HepG2 (cell line): Measurements from ENCODE around the gene HDAC4. TPM values are rescaled to one million over a fixed set of nuclear protein-coding genes. Genes with fewer than 3 reads are reported as not detected.

Experiments used
- ATAC-seq: fragments of 200-7000 bp; cut with Tn5 transposase; 3 replicates; pipeline ENCODE4 v1.9.1; 2020; ENCODE audit warnings: mild to moderate bottlenecking, moderate library complexity
- BruUV-seq: library from RNA; stranded (reverse); fragments of 400-500 nt; replicated peaks from 2 replicates; lab custom pipeline; 2021; lab: Mats Ljungman, UMichigan
- CTCF ChIA-PET: fragments of 300-600 bp; formaldehyde crosslinking; extraction: SDS; loops from one replicate; lab custom pipeline; 2021; ENCODE audit warnings: low total read pairs, inconsistent platforms, low intra/inter-chr PET ratio; lab: Yijun Ruan, JAX
- POLR2A ChIA-PET: fragments of 350-600 bp; sonication (Branson Sonifier 250); formaldehyde crosslinking; loops from one replicate; lab custom pipeline; 2020; ENCODE audit warnings: antibody characterized with exemption, inconsistent platforms; lab: Yijun Ruan, JAX
- DNase-seq: peaks from one replicate; pipeline ENCODE4 v3.0.0-alpha.2; 2015; ENCODE audit warnings: low spot score
- FAIRE-seq: peaks from 3 replicates; lab custom pipeline; 2011; peaks lifted over from hg19 to GRCh38; lab: Jason Lieb, UNC
- H2AFZ ChIP-seq: one replicate; pipeline ENCODE4 v1.6.1; 2011; ENCODE audit warnings: low read length, inconsistent platforms
- H3K27ac ChIP-seq: fragments of 300-600 bp; 3 replicates; pipeline ENCODE4 v1.8.0; 2011; ENCODE audit warnings: mixed run types, mild to moderate bottlenecking, mixed read lengths, low read length, inconsistent platforms; ENCODE audit not compliant: insufficient read depth; ENCODE audit errors: extremely low read length
- H3K27me3 ChIP-seq, 2 experiments: fragments of 200-600 bp in 1 of 2; 2 replicates in 1 of 2; 3 replicates in 1 of 2; pipeline versions ENCODE4 v1.6.0 to v1.8.0; 2011; ENCODE audit warnings: low read length in 2 of 2, mild to moderate bottlenecking in 2 of 2, moderate library complexity in 2 of 2, inconsistent platforms in 1 of 2; ENCODE audit not compliant: insufficient read depth in 2 of 2, control insufficient read depth in 1 of 2
- H3K36me3 ChIP-seq, 2 experiments: fragments of 200-600 bp in 1 of 2; replicated peaks in 1 of 2; 2 replicates in 1 of 2; 3 replicates in 1 of 2; pipeline versions ENCODE4 v1.5.1 to v1.8.0; 2011; ENCODE audit warnings: low read length in 2 of 2, inconsistent platforms in 1 of 2; ENCODE audit not compliant: insufficient read depth in 2 of 2, control insufficient read depth in 1 of 2
- H3K4me1 ChIP-seq: 2 replicates; pipeline ENCODE4 v1.5.1; 2012; ENCODE audit warnings: low read length, inconsistent platforms; ENCODE audit not compliant: insufficient read depth
- H3K4me2 ChIP-seq: 2 replicates; pipeline ENCODE4 v1.6.0; 2011; ENCODE audit warnings: low read depth, low read length, inconsistent platforms
- H3K4me3 ChIP-seq, 3 experiments: fragments of 200-600 bp in 1 of 3; sonication (generic), shearing (Covaris generic) in 1 of 3; replicated peaks in 1 of 3; 2 replicates each; pipeline ENCODE4 v1.5.1; 2011 to 2016; ENCODE audit warnings: low read length in 3 of 3, inconsistent platforms in 2 of 3, low read depth in 2 of 3, mild to moderate bottlenecking in 2 of 3, control low read depth in 1 of 3, mixed read lengths in 1 of 3; ENCODE audit not compliant: insufficient read depth in 1 of 3
- H3K79me2 ChIP-seq: one replicate; pipeline ENCODE4 v1.6.1; 2011; ENCODE audit warnings: low read length, inconsistent platforms; ENCODE audit not compliant: insufficient read depth
- H3K9ac ChIP-seq: 2 replicates; pipeline ENCODE4 v1.6.0; 2011; ENCODE audit warnings: mild to moderate bottlenecking, low read depth, low read length, inconsistent platforms; ENCODE audit not compliant: insufficient read depth
- H3K9me3 ChIP-seq: 2 replicates; pipeline ENCODE4 v1.5.1; 2012; ENCODE audit warnings: mild to moderate bottlenecking, low read length
- H4K20me1 ChIP-seq: 2 replicates; pipeline ENCODE4 v1.6.0; 2011; ENCODE audit warnings: inconsistent platforms, mild to moderate bottlenecking, low read length, moderate library complexity; ENCODE audit not compliant: insufficient read depth
- ARHGAP35 ChIP-seq: sonication (generic); formaldehyde crosslinking; IDR thresholded peaks from 2 replicates; pipeline ENCODE4 v1.9.0; 2022; ENCODE audit warnings: mild to moderate bottlenecking, inconsistent platforms, moderate library complexity, missing genetic modification reagents, borderline replicate concordance
- ARNT2 ChIP-seq: sonication (generic); formaldehyde crosslinking; IDR thresholded peaks from 2 replicates; pipeline ENCODE4 v1.8.0; 2022; ENCODE audit warnings: mild to moderate bottlenecking, low read depth, missing genetic modification reagents, moderate library complexity
- CREB1 ChIP-seq, 2 experiments: fragments of 450-650 bp in 1 of 2; IDR thresholded peaks; 2 replicates each; pipeline ENCODE4 v1.6.1; 2016 to 2017; ENCODE audit warnings: control low read depth in 1 of 2, mild to moderate bottlenecking in 1 of 2, missing compliant biosample characterization in 1 of 2, missing genetic modification characterization in 1 of 2
- MLX ChIP-seq: IDR thresholded peaks from 2 replicates; pipeline ENCODE4 v1.6.1; 2016
- MZF1 ChIP-seq: sonication (generic); formaldehyde crosslinking; IDR thresholded peaks from 2 replicates; pipeline ENCODE4 v1.8.1; 2023; ENCODE audit warnings: mild to moderate bottlenecking, missing genetic modification reagents, borderline replicate concordance
- NFKB2 ChIP-seq: sonication (generic); formaldehyde crosslinking; IDR thresholded peaks from 2 replicates; pipeline ENCODE4 v1.4.0; 2020; ENCODE audit warnings: missing genetic modification reagents, borderline replicate concordance
- RFXAP ChIP-seq: sonication (generic); formaldehyde crosslinking; IDR thresholded peaks from 2 replicates; pipeline ENCODE4 v1.4.0; 2020; ENCODE audit warnings: missing genetic modification reagents, borderline replicate concordance
- ZKSCAN8 ChIP-seq: IDR thresholded peaks from 2 replicates; pipeline ENCODE4 v1.6.1; 2016; ENCODE audit warnings: borderline replicate concordance, missing genetic modification reagents, missing compliant biosample characterization
- ZMYM2 ChIP-seq: sonication (generic); formaldehyde crosslinking; IDR thresholded peaks from 2 replicates; pipeline ENCODE4 v1.8.0; 2022; ENCODE audit warnings: mild to moderate bottlenecking, missing genetic modification reagents
- ZNF615 ChIP-seq: sonication (generic); formaldehyde crosslinking; IDR thresholded peaks from 2 replicates; pipeline ENCODE4 v1.5.0; 2020; ENCODE audit warnings: mild to moderate bottlenecking, missing genetic modification reagents, borderline replicate concordance
- ZNF782 ChIP-seq: sonication (generic); formaldehyde crosslinking; IDR thresholded peaks from 2 replicates; pipeline ENCODE4 v1.4.0; 2020; ENCODE audit warnings: missing genetic modification reagents, mild to moderate bottlenecking, borderline replicate concordance
- WGBS: methylation state at CpG from one replicate; pipeline ENCODE4 v1.1.6; 2017; ENCODE audit warnings: low lambda C conversion rate; 5-methylcytosine and 5-hydroxymethylcytosine counted together
- in situ Hi-C: cut with HindIII; loops from 2 replicates; pipeline ENCODE4 v1.10.0; 2017; ENCODE audit warnings: low pct_unique_long_range_greater_than_20kb; ENCODE audit not compliant: extremely low pct_ligation_motif_present
- intact Hi-C: fragments of 100-400 bp; cut with micrococcal nuclease; formaldehyde crosslinking; loops from one replicate; pipeline ENCODE4 v1.10.0; 2022; ENCODE audit not compliant: unreplicated experiment
- polyA plus RNA-seq, 8 experiments: library from polyadenylated mRNA; depleted of rRNA in 3 of 8; stranded (reverse) in 7 of 8; unstranded in 1 of 8; fragments of >200 nt; fragmentation: Illumina TruSeq in 4 of 8; extraction: Trizol in 4 of 8; gene quantifications; 2 replicates each; pipeline versions ENCODE4 v1.2.1 to v1.2.3, GENCODE V29; 2011 to 2016; ENCODE audit warnings: low read depth in 4 of 8, missing spikeins in 1 of 8, mixed read lengths in 1 of 8; ENCODE audit not compliant: insufficient read depth in 1 of 8
- total RNA-seq, 5 experiments: library from RNA; depleted of rRNA; stranded (reverse); fragments of >200 nt; fragmentation: Illumina TruSeq; extraction: Trizol; gene quantifications; 2 replicates each; pipeline ENCODE4 v1.2.3, GENCODE V29; 2016; ENCODE audit warnings: low read depth in 1 of 5
- TF ChIP-seq, protein P1 (sequence below): sonication (generic); formaldehyde crosslinking; IDR thresholded peaks from 2 replicates; pipeline ENCODE4 v1.4.0; 2020; ENCODE audit warnings: mild to moderate bottlenecking, missing genetic modification reagents

HDAC4 gene
- total and polyA plus RNA-seq, 2 of the 13 experiments (the other 11 are each of a cell fraction or from before 2014, with no cell fraction given), result 10.1 to 11.5 TPM

- H4K20me1 ChIP-seq, result peaks cover 47% of the 10 kb centered on the region; the same call in 1 of the 2 replicates
- in situ Hi-C loops, result no loop called here
- POLR2A ChIA-PET, result no interaction called here
- no TSS peak for BruUV-seq
- H3K27ac ChIP-seq, result no peak overlapping the region
- 96% methylated on average over 20 of the region's 25 CpGs for WGBS
- 0 out of 2 replicates have a peak, but pooled peaks have one; percentile 22 for TF ChIP-seq NFKB2 (CRISPR knock-in tag)
- no peak for TF ChIP-seq ZNF782 (CRISPR knock-in tag)
- intact Hi-C loops, result no loop called here
- CTCF ChIA-PET, result no interaction called here
- no peaks in the 10 kb centered on the region for H3K27me3 ChIP-seq
- no peak overlapping the region for H3K9ac ChIP-seq
- no peak overlapping the region for H2AFZ ChIP-seq
- no peak overlapping the region for H3K4me3 ChIP-seq
- ATAC-seq, result no peak
- H3K4me1 ChIP-seq, result no peaks in the 10 kb centered on the region
- no peaks in the 10 kb centered on the region for H3K36me3 ChIP-seq
- H3K9me3 ChIP-seq, result no peaks in the 10 kb centered on the region
- DNase-seq, result no peak
- peaks cover 31% of the 10 kb centered on the region for H3K79me2 ChIP-seq
- H3K4me2 ChIP-seq, result no peak overlapping the region
- no peak for FAIRE-seq
Observed at GRCh38 chr2:239306274-239307220, 94.3 kb downstream of the HDAC4 start.

DNA sequence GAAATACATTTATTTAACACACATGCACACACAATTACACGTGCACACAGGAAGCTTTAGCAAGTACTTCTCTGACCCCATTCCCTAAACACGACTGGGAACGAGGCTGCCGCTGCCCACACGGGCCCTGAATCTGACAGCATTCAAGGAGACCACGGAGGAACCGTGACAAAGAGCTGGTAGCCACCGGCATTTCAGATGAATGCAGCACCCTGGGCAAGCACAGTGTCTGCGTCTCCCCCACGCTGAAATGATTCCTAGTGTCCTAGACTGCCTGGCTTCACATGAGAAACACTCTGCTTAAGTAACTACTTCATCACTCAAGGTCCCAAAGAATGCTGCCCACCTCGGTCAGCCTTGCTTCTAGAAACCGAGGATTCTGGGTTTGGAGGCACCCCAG, 95.0 kb downstream of the HDAC4 start:
- in situ Hi-C loops, result no loop called here
- Histone ChIP-seq H3K4me2 (no peak overlapping the region), H3K9me3 (no peaks in the 10 kb centered on the region), H3K4me3 (no peak overlapping the region), H3K79me2 (peaks cover 26% of the 10 kb centered on the region), H3K27me3 (no peaks in the 10 kb centered on the region), H3K36me3 (no peaks in the 10 kb centered on the region), H3K9ac (no peak overlapping the region), H2AFZ (no peak overlapping the region), H4K20me1 (peaks cover 51% of the 10 kb centered on the region; the same call in 1 of the 2 replicates), H3K27ac (no peak overlapping the region), H3K4me1 (peaks cover 2% of the 10 kb centered on the region)
- intact Hi-C loops, result no loop called here
- no peak for DNase-seq
- ChIA-PET CTCF (no interaction called here), POLR2A (no interaction called here)
- no peak for ATAC-seq
- no peak for FAIRE-seq
- BruUV-seq, result no TSS peak
- WGBS, result 96% methylated on average over 12 of the region's 12 CpGs
- no peak for TF ChIP-seq ARHGAP35 (CRISPR knock-in tag)
- TF ChIP-seq MZF1, result no peak
- no peak for TF ChIP-seq CREB1 (IDR thresholded peaks at IDR 0.05)
- TF ChIP-seq CREB1 (CRISPR knock-in tag; IDR thresholded peaks at IDR 0.05), result no peak
- no peak for TF ChIP-seq ZMYM2 (CRISPR knock-in tag)
- no peak for TF ChIP-seq ZNF615 (CRISPR knock-in tag)
- TF ChIP-seq, protein P1, sequence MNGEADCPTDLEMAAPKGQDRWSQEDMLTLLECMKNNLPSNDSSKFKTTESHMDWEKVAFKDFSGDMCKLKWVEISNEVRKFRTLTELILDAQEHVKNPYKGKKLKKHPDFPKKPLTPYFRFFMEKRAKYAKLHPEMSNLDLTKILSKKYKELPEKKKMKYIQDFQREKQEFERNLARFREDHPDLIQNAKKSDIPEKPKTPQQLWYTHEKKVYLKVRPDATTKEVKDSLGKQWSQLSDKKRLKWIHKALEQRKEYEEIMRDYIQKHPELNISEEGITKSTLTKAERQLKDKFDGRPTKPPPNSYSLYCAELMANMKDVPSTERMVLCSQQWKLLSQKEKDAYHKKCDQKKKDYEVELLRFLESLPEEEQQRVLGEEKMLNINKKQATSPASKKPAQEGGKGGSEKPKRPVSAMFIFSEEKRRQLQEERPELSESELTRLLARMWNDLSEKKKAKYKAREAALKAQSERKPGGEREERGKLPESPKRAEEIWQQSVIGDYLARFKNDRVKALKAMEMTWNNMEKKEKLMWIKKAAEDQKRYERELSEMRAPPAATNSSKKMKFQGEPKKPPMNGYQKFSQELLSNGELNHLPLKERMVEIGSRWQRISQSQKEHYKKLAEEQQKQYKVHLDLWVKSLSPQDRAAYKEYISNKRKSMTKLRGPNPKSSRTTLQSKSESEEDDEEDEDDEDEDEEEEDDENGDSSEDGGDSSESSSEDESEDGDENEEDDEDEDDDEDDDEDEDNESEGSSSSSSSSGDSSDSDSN (CRISPR knock-in tag), result no peak
- no peak for TF ChIP-seq ARNT2 (CRISPR knock-in tag)
- no peak for TF ChIP-seq MLX (CRISPR knock-in tag)
- no peak for TF ChIP-seq RFXAP (CRISPR knock-in tag)
- TF ChIP-seq ZKSCAN8 (CRISPR knock-in tag), result no peak
